H9 (cell line): ENCODE results near the gene IMPDH2. TPM values are rescaled to one million over a fixed set of nuclear protein-coding genes. Genes with fewer than 3 reads are reported as not detected.

Experiments used
- DNase-seq: peaks from one replicate; pipeline ENCODE4 v3.0.0-alpha.2; 2017
- H2AFZ ChIP-seq: one replicate; pipeline ENCODE4 v1.6.1; 2013; ENCODE audit warnings: mild to moderate bottlenecking, low read length, control low read depth, moderate library complexity
- H2AK5ac ChIP-seq: 2 replicates; pipeline ENCODE4 v1.6.1; 2013; ENCODE audit warnings: low read length, control low read depth, mixed read lengths; ENCODE audit not compliant: insufficient read length
- H2BK120ac ChIP-seq: one replicate; pipeline ENCODE4 v1.6.1; 2013; ENCODE audit warnings: low read depth, mild to moderate bottlenecking, low read length, control low read depth, inconsistent platforms; ENCODE audit not compliant: poor library complexity, severe bottlenecking
- H2BK12ac ChIP-seq: 2 replicates; pipeline ENCODE4 v1.6.1; 2013; ENCODE audit warnings: low read length, control low read depth, mixed read lengths, low read depth; ENCODE audit not compliant: insufficient read length
- H2BK15ac ChIP-seq: 2 replicates; pipeline ENCODE4 v1.6.1; 2013; ENCODE audit warnings: low read depth, low read length, control low read depth
- H2BK20ac ChIP-seq: one replicate; pipeline ENCODE4 v1.6.1; 2013; ENCODE audit warnings: low read depth, mild to moderate bottlenecking, low read length, control low read depth, inconsistent platforms; ENCODE audit not compliant: poor library complexity, severe bottlenecking
- H2BK5ac ChIP-seq: 2 replicates; pipeline ENCODE4 v1.6.1; 2013; ENCODE audit warnings: low read length, control low read depth, mixed read lengths; ENCODE audit not compliant: insufficient read length
- H3K14ac ChIP-seq: 2 replicates; pipeline ENCODE4 v1.6.1; 2013; ENCODE audit warnings: low read length, control low read depth; ENCODE audit not compliant: insufficient read depth
- H3K18ac ChIP-seq: 2 replicates; pipeline ENCODE4 v1.6.1; 2013; ENCODE audit warnings: low read depth, mild to moderate bottlenecking, mixed read lengths, low read length, control low read depth; ENCODE audit not compliant: insufficient read length
- H3K23ac ChIP-seq: 2 replicates; pipeline ENCODE4 v1.6.1; 2013; ENCODE audit warnings: low read length, control low read depth, mixed read lengths, low read depth; ENCODE audit not compliant: insufficient read length
- H3K23me2 ChIP-seq: 2 replicates; pipeline ENCODE4 v1.6.1; 2013; ENCODE audit warnings: low read depth, mild to moderate bottlenecking, mixed read lengths, low read length, control low read depth; ENCODE audit not compliant: insufficient read length, poor library complexity, severe bottlenecking
- H3K27ac ChIP-seq: 2 replicates; pipeline ENCODE4 v1.5.1; 2013; ENCODE audit warnings: low read length, control low read depth, mixed read lengths, low read depth; ENCODE audit not compliant: insufficient read length
- H3K27me3 ChIP-seq: 2 replicates; pipeline ENCODE4 v1.6.1; 2013; ENCODE audit warnings: low read length, control low read depth, inconsistent platforms; ENCODE audit not compliant: insufficient read depth
- H3K4ac ChIP-seq: 2 replicates; pipeline ENCODE4 v1.6.1; 2013; ENCODE audit warnings: low read depth, mild to moderate bottlenecking, control low read depth, inconsistent platforms, low read length, moderate library complexity
- H3K4me1 ChIP-seq: 2 replicates; pipeline ENCODE4 v1.6.1; 2013; ENCODE audit warnings: low read length, control low read depth, inconsistent platforms; ENCODE audit not compliant: insufficient read depth
- H3K4me2 ChIP-seq: 2 replicates; pipeline ENCODE4 v1.6.1; 2013; ENCODE audit warnings: low read length, control low read depth, mixed read lengths; ENCODE audit not compliant: insufficient read length, insufficient read depth
- H3K56ac ChIP-seq: 2 replicates; pipeline ENCODE4 v1.6.1; 2013; ENCODE audit warnings: low read depth, mild to moderate bottlenecking, mixed read lengths, low read length, control low read depth; ENCODE audit not compliant: insufficient read length
- H3K79me1 ChIP-seq: 2 replicates; pipeline ENCODE4 v1.6.1; 2013; ENCODE audit warnings: low read depth, mild to moderate bottlenecking, moderate library complexity, low read length, control low read depth, inconsistent platforms; ENCODE audit not compliant: insufficient read depth, poor library complexity, severe bottlenecking
- H3K79me2 ChIP-seq: 2 replicates; pipeline ENCODE4 v1.6.1; 2013; ENCODE audit warnings: low read length, control low read depth, inconsistent platforms; ENCODE audit not compliant: insufficient read depth
- H3K9ac ChIP-seq: 2 replicates; pipeline ENCODE4 v1.6.1; 2013; ENCODE audit warnings: low read length, control low read depth, mixed read lengths; ENCODE audit not compliant: insufficient read length; ENCODE audit errors: extremely low read depth
- H3K9me3 ChIP-seq: one replicate; pipeline ENCODE4 v1.6.1; 2013; ENCODE audit warnings: low read depth, low read length, inconsistent platforms; ENCODE audit not compliant: control insufficient read depth
- H3T11ph ChIP-seq: one replicate; pipeline ENCODE4 v1.6.1; 2013; ENCODE audit warnings: mild to moderate bottlenecking, low read length, control low read depth, inconsistent platforms
- H4K20me1 ChIP-seq: one replicate; pipeline ENCODE4 v1.6.1; 2013; ENCODE audit not compliant: control insufficient read depth, insufficient read length, insufficient read depth
- H4K5ac ChIP-seq: 2 replicates; pipeline ENCODE4 v1.6.1; 2013; ENCODE audit warnings: low read depth, mild to moderate bottlenecking, mixed read lengths, low read length, control low read depth; ENCODE audit not compliant: insufficient read length
- H4K8ac ChIP-seq: replicated peaks from 2 replicates; pipeline ENCODE4 v1.6.1; 2013; ENCODE audit warnings: low read length, control low read depth, mixed read lengths, low read depth; ENCODE audit not compliant: insufficient read length
- H4K91ac ChIP-seq: 2 replicates; pipeline ENCODE4 v1.6.1; 2013; ENCODE audit warnings: low read depth, mild to moderate bottlenecking, moderate library complexity, mixed read lengths, low read length, control low read depth; ENCODE audit not compliant: insufficient read length
- H3K27ac Mint-ChIP-seq, 3 experiments: 2 replicates in 2 of 3; 3 replicates in 1 of 3; pipeline ENCODE4 v1.8.0; 2020 to 2021; ENCODE audit warnings: mixed read lengths in 3 of 3, mild to moderate bottlenecking in 1 of 3, moderate library complexity in 1 of 3
- H3K27me3 Mint-ChIP-seq: 2 replicates; pipeline ENCODE4 v1.8.0; 2021; ENCODE audit warnings: low read depth, mild to moderate bottlenecking, moderate library complexity, mixed read lengths
- H3K36me3 Mint-ChIP-seq, 3 experiments: 2 replicates in 2 of 3; 3 replicates in 1 of 3; pipeline ENCODE4 v1.8.0; 2020 to 2021; ENCODE audit warnings: low read depth in 3 of 3, mixed read lengths in 3 of 3; ENCODE audit not compliant: insufficient read depth in 1 of 3
- H3K4me1 Mint-ChIP-seq, 2 experiments: 2 replicates each; pipeline ENCODE4 v1.8.0; 2020; ENCODE audit warnings: mixed read lengths in 2 of 2
- H3K4me3 Mint-ChIP-seq, 2 experiments: 2 replicates in 1 of 2; 3 replicates in 1 of 2; pipeline ENCODE4 v1.8.0; 2020 to 2021; ENCODE audit warnings: mild to moderate bottlenecking in 2 of 2, mixed read lengths in 2 of 2, moderate library complexity in 1 of 2
- H3K9me3 Mint-ChIP-seq, 2 experiments: 2 replicates in 1 of 2; 3 replicates in 1 of 2; pipeline ENCODE4 v1.8.0; 2020; ENCODE audit warnings: mild to moderate bottlenecking in 2 of 2, mixed read lengths in 2 of 2, moderate library complexity in 1 of 2
- CTCF ChIP-seq: fragments of 200-600 bp; sonication (generic); conservative IDR thresholded peaks from 3 replicates; pipeline ENCODE4 v1.8.0; 2021; ENCODE audit warnings: antibody characterized with exemption, mild to moderate bottlenecking
- WGBS: extraction: QIAGEN DNeasy Blood & Tissue Kit; methylation state at CpG from one replicate; pipeline ENCODE4 v1.1.7; 2013; ENCODE audit warnings: missing lambda C conversion rate, low lambda C conversion rate, mixed read lengths; ENCODE audit not compliant: insufficient read length; ENCODE audit errors: extremely low coverage; 5-methylcytosine and 5-hydroxymethylcytosine counted together
- total RNA-seq: library from RNA; stranded (reverse); gene quantifications from 2 replicates; pipeline ENCODE4 v1.2.1, GENCODE V29; 2021

The IMPDH2 gene
- total RNA-seq, 1 experiment from 2014 or later = 408 TPM

DNA sequence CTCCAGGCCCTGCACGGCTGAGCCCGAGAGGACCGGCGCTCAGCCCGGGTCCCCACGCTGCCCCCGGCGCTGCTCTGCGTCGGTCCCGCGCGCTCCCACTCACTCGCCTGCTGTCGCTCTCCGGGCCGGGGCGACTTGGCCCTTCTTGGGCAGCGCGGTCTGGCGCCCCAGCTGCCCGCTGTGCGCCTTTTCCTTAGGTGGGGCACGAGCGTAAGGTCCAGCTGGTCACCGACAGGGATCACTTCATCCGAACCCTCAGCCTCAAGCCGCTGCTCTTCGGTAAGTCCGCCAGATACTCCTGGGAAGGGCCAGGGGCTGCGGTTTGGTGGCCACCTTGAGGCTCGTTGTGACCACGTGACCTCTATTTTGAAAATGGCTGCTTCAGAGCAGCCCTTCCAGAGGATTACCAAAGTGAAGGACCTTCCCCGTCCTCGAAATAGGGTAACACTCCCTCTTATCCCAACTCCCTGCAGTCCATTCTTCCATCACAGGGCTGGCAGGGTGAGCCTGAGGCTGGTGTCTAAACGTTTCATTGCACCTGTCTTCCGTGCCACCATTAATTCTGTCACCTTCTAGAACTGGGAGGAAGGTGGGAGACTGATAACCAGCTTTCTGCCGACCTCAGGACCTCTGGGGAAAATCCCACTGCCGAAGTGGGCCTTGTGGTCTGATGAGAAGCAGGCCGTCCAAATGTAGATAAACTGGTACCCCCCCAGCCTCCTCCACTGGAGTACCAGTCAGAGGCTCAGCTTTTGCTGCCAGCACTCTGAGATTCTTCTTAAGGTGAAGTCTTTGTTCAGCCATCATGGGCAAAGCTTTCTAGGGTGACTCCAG, 38.3 kb downstream of the IMPDH2 start:
- Histone ChIP-seq H3K18ac (peak overlapping the region; percentile 95), H2BK5ac (no peak overlapping the region), H2BK15ac (no peak overlapping the region), H3K56ac (no peak overlapping the region), H3K9me3 (no peaks in the 10 kb centered on the region), H4K91ac (no peak overlapping the region), H3K4me1 (peaks cover 11% of the 10 kb centered on the region; the same call in 1 of the 2 replicates), H3T11ph (no peak overlapping the region), H3K27ac (no peak overlapping the region), H4K20me1 (no peaks in the 10 kb centered on the region), H3K27me3 (no peaks in the 10 kb centered on the region), H4K8ac (no peak overlapping the region), H2AK5ac (no peak overlapping the region), H4K5ac (peak overlapping the region; percentile 79), H2BK20ac (no peak overlapping the region), H3K14ac (peak overlapping the region; percentile 94), H3K79me2 (no peaks in the 10 kb centered on the region; the same call in 1 of the 2 replicates), H3K23ac (no peak overlapping the region), H3K79me1 (no peaks in the 10 kb centered on the region), H3K4me2 (peak overlapping the region; percentile 90), H3K4ac (no peak overlapping the region), H2AFZ (no peak overlapping the region), H3K23me2 (peaks cover 21% of the 10 kb centered on the region), H2BK12ac (no peak overlapping the region), H2BK120ac (no peak overlapping the region), H3K9ac (peak overlapping the region; percentile 86)
- peak; percentile 63 for DNase-seq
- no peak for TF ChIP-seq CTCF
- Mint-ChIP-seq H3K4me1 (peaks cover 20 to 23% of the 10 kb centered on the region in 2 experiments), H3K9me3 (no peaks in the 10 kb centered on the region), H3K36me3 (peaks cover 5 to 32% (median 14%) of the 10 kb centered on the region in 3 experiments), H3K4me3 (peak overlapping the region; percentile 86 to 89), H3K27ac (peak overlapping the region in 2 of 3 experiments; percentile 87 to 91; a peak in 5 of 7 replicates), H3K27me3 (no peaks in the 10 kb centered on the region; the same call in 1 of the 2 replicates)
- no CpG with 5 or more reads among the region's 40 CpGs for WGBS
